Measurements from ENCODE around the gene DHFR.
"Not testable (repeated sequence)": the region's sequence is repeated elsewhere in the genome, so short reads cannot be mapped to it uniquely, and the experiment has no call there.

The DHFR gene

GRCh38 chr5:80654391-80655230 lies at the start of gene DHFR, which contains the start of gene MSH3:
Gene DHFR, minus strand, starts transcription at chr5:80654983. Its CDS starts 494 bp downstream, at chr5:80654489.
Gene MSH3, plus strand, starts transcription at chr5:80654652. Its CDS starts 76 bp downstream, at chr5:80654728.
- peak; percentile 93 for DNase-seq

- DNase-seq = no peak
Measured at GRCh38 chr5:80704221-80704620, 49.4 kb upstream of the DHFR start.

- DNase-seq = no peak
Measured at GRCh38 chr5:80703747-80704146, 49.0 kb upstream of the DHFR start.

GRCh38 chr5:80703291-80703690 lies 48.5 kb upstream of the DHFR start:
- no peak for DNase-seq

- DNase-seq = no peak
Measured at GRCh38 chr5:80701597-80701996, 46.8 kb upstream of the DHFR start.

GRCh38 chr5:80698369-80698768 lies 43.6 kb upstream of the DHFR start:
- DNase-seq = no peak

GRCh38 chr5:80697100-80697499 lies 42.3 kb upstream of the DHFR start:
- no peak for DNase-seq

- no peak for DNase-seq
Measured at GRCh38 chr5:80696450-80696849, 41.7 kb upstream of the DHFR start.

GRCh38 chr5:80695666-80696065 lies 40.9 kb upstream of the DHFR start:
- DNase-seq = no peak

- DNase-seq = no peak
Measured at GRCh38 chr5:80689627-80690026, 34.8 kb upstream of the DHFR start.

- DNase-seq = no peak
Measured at GRCh38 chr5:80688648-80689420, 34.1 kb upstream of the DHFR start.

GRCh38 chr5:80686757-80687156 lies 32.0 kb upstream of the DHFR start:
- DNase-seq = peak; percentile 55

GRCh38 chr5:80676706-80677105 lies 21.9 kb upstream of the DHFR start:
- DNase-seq = no peak

- peak; percentile 71 for DNase-seq
Measured at GRCh38 chr5:80672140-80672736, 17.5 kb upstream of the DHFR start.

- no peak for DNase-seq
Measured at GRCh38 chr5:80668016-80668969, 13.5 kb upstream of the DHFR start.

GRCh38 chr5:80667384-80667783 lies 12.6 kb upstream of the DHFR start:
- DNase-seq = no peak

- no peak for DNase-seq
Measured at GRCh38 chr5:80665057-80665456, 10.3 kb upstream of the DHFR start.

- no peak for DNase-seq
Measured at GRCh38 chr5:80662108-80662507, 7.3 kb upstream of the DHFR start.

GRCh38 chr5:80660661-80661060 lies 5.9 kb upstream of the DHFR start:
- DNase-seq = not testable (repeated sequence)

- no peak for DNase-seq
Measured at GRCh38 chr5:80659106-80659505, 4.3 kb upstream of the DHFR start.

GRCh38 chr5:80656425-80656824 lies 1.6 kb upstream of the DHFR start:
- DNase-seq = no peak

GRCh38 chr5:80655231-80655774 lies 520 bp upstream of the DHFR start:
- DNase-seq = peak; percentile 8

Measured in CD4-positive, alpha-beta T cell treated with Interleukin-17A for 1 hour (primary cell).